H1 (cell line): ENCODE results near the gene RFX3. TPM values are rescaled to one million over a fixed set of nuclear protein-coding genes. Genes with fewer than 3 reads are reported as not detected.

Source experiments
- CTCF ChIA-PET: fragments of 300-600 bp; sonication (Branson Sonifier 250); formaldehyde crosslinking; loops from one replicate; lab custom pipeline; 2021; ENCODE audit not compliant: partially characterized antibody; lab: Charles Lee
- POLR2A ChIA-PET: fragments of 300-600 bp; sonication (Branson Sonifier 250); formaldehyde crosslinking; loops from one replicate; lab custom pipeline; 2021; ENCODE audit warnings: inconsistent platforms; ENCODE audit not compliant: partially characterized antibody; lab: Charles Lee
- DNase-seq, 2 experiments: peaks; one replicate each; pipeline versions ENCODE4 v3.0.0 to v3.0.0-alpha.2; 2010 to 2022; ENCODE audit warnings: low spot score in 2 of 2, low read depth in 1 of 2, mixed read lengths in 1 of 2
- FAIRE-seq: peaks from 2 replicates; lab custom pipeline; 2011; peaks lifted over from hg19 to GRCh38; lab: Jason Lieb, UNC
- H2AFZ ChIP-seq: 2 replicates; pipeline ENCODE4 v1.8.1; 2012; ENCODE audit warnings: low read length, inconsistent platforms
- H2AK5ac ChIP-seq: 2 replicates; pipeline ENCODE4 v1.6.1; 2013; ENCODE audit warnings: low read depth, low read length
- H2BK120ac ChIP-seq: replicated peaks from 2 replicates; pipeline ENCODE3; 2013; ENCODE audit warnings: low read depth, low read length, inconsistent platforms
- H2BK12ac ChIP-seq: 2 replicates; pipeline ENCODE4 v1.6.1; 2013; ENCODE audit warnings: low read depth, low read length
- H2BK15ac ChIP-seq: 2 replicates; pipeline ENCODE4 v1.6.1; 2013; ENCODE audit warnings: low read length
- H2BK20ac ChIP-seq: 2 replicates; pipeline ENCODE4 v1.6.1; 2013; ENCODE audit warnings: low read length
- H2BK5ac ChIP-seq: 2 replicates; pipeline ENCODE4 v1.6.1; 2013; ENCODE audit warnings: low read depth, low read length
- H3K14ac ChIP-seq: 2 replicates; pipeline ENCODE4 v1.6.1; 2013; ENCODE audit warnings: inconsistent platforms; ENCODE audit not compliant: insufficient read length
- H3K18ac ChIP-seq: 2 replicates; pipeline ENCODE4 v1.6.1; 2013; ENCODE audit warnings: low read length; ENCODE audit errors: extremely low read depth
- H3K23ac ChIP-seq: 2 replicates; pipeline ENCODE4 v1.6.1; 2013; ENCODE audit warnings: inconsistent platforms; ENCODE audit not compliant: insufficient read length
- H3K23me2 ChIP-seq: 2 replicates; pipeline ENCODE4 v1.6.1; 2013; ENCODE audit warnings: low read depth, low read length
- H3K27ac ChIP-seq: 2 replicates; pipeline ENCODE4 v1.6.1; 2011; ENCODE audit warnings: low read depth, low read length, inconsistent platforms
- H3K27me3 ChIP-seq, 4 experiments: replicated peaks in 1 of 4; 1 replicate in 1 of 4; 2 replicates in 3 of 4; pipeline versions ENCODE4 v1.6.1 to v1.8.1; 2011 to 2013; ENCODE audit warnings: low read length in 3 of 4, mild to moderate bottlenecking in 3 of 4, inconsistent platforms in 2 of 4, mixed read lengths in 2 of 4, moderate library complexity in 1 of 4; ENCODE audit not compliant: control insufficient read depth in 3 of 4, insufficient read depth in 3 of 4; ENCODE audit errors: extremely low read depth in 1 of 4
- H3K36me3 ChIP-seq, 4 experiments: 2 replicates each; pipeline versions ENCODE4 v1.6.1 to v1.8.1; 2011 to 2013; ENCODE audit warnings: mild to moderate bottlenecking in 4 of 4, low read length in 3 of 4, moderate library complexity in 2 of 4, control low read depth in 1 of 4, inconsistent platforms in 1 of 4; ENCODE audit not compliant: insufficient read depth in 4 of 4, control insufficient read depth in 2 of 4
- H3K4ac ChIP-seq: replicated peaks from 2 replicates; pipeline ENCODE3; 2013; ENCODE audit warnings: low read length, low read depth, mixed read lengths, inconsistent platforms; ENCODE audit not compliant: insufficient read length
- H3K4me1 ChIP-seq, 4 experiments: replicated peaks in 1 of 4; 1 replicate in 1 of 4; 2 replicates in 3 of 4; pipeline versions ENCODE4 v1.6.1 to v1.8.1; 2011 to 2013; ENCODE audit warnings: low read length in 3 of 4, inconsistent platforms in 2 of 4, mixed read lengths in 1 of 4; ENCODE audit not compliant: insufficient read depth in 4 of 4, control insufficient read depth in 3 of 4
- H3K4me2 ChIP-seq, 2 experiments: 2 replicates each; pipeline versions ENCODE4 v1.6.1 to v1.8.1; 2011 to 2013; ENCODE audit warnings: low read depth in 2 of 2, low read length in 2 of 2, control low read depth in 1 of 2, inconsistent platforms in 1 of 2, mild to moderate bottlenecking in 1 of 2; ENCODE audit not compliant: insufficient read depth in 1 of 2
- H3K4me3 ChIP-seq, 4 experiments: fragments of 200-600, 300-600 bp in 1 of 4; sonication (generic), shearing (Covaris generic), sonication (Bioruptor Twin) in 1 of 4; 2 replicates each; pipeline versions ENCODE4 v1.5.1 to v1.8.1; 2011 to 2016; ENCODE audit warnings: low read length in 4 of 4, low read depth in 3 of 4, control low read depth in 2 of 4, inconsistent platforms in 2 of 4, mild to moderate bottlenecking in 2 of 4, mixed read lengths in 1 of 4, moderate library complexity in 1 of 4; ENCODE audit not compliant: insufficient read depth in 2 of 4; ENCODE audit errors: extremely low read depth in 1 of 4
- H3K56ac ChIP-seq: replicated peaks from 2 replicates; pipeline ENCODE3; 2013; ENCODE audit warnings: low read depth, mild to moderate bottlenecking, mixed read lengths, low read length, inconsistent platforms; ENCODE audit not compliant: insufficient read length
- H3K79me1 ChIP-seq: 2 replicates; pipeline ENCODE4 v1.6.1; 2013; ENCODE audit warnings: low read depth, low read length, control low read depth
- H3K79me2 ChIP-seq, 2 experiments: 2 replicates each; pipeline versions ENCODE4 v1.6.1 to v1.8.1; 2012 to 2013; ENCODE audit warnings: low read length in 2 of 2, mild to moderate bottlenecking in 2 of 2, inconsistent platforms in 1 of 2; ENCODE audit not compliant: insufficient read depth in 2 of 2, control insufficient read depth in 1 of 2
- H3K9ac ChIP-seq, 4 experiments: replicated peaks in 1 of 4; 1 replicate in 1 of 4; 2 replicates in 3 of 4; pipeline versions ENCODE4 v1.6.1 to v1.8.1; 2011 to 2013; ENCODE audit warnings: low read depth in 3 of 4, low read length in 3 of 4, control low read depth in 2 of 4, mild to moderate bottlenecking in 2 of 4, moderate library complexity in 2 of 4, inconsistent platforms in 1 of 4; ENCODE audit errors: extremely low read depth in 1 of 4
- H3K9me3 ChIP-seq, 2 experiments: 2 replicates each; pipeline versions ENCODE4 v1.6.1 to v1.8.1; 2012 to 2013; ENCODE audit warnings: mild to moderate bottlenecking in 2 of 2, moderate library complexity in 2 of 2, control low read depth in 1 of 2, inconsistent platforms in 1 of 2, low read depth in 1 of 2, low read length in 1 of 2, mixed read lengths in 1 of 2; ENCODE audit not compliant: insufficient read depth in 2 of 2
- H4K20me1 ChIP-seq, 2 experiments: replicated peaks in 1 of 2; 2 replicates each; pipeline versions ENCODE3 to v1.8.1; 2011 to 2013; ENCODE audit warnings: inconsistent platforms in 2 of 2, low read length in 2 of 2, mild to moderate bottlenecking in 1 of 2; ENCODE audit not compliant: insufficient read depth in 2 of 2, control insufficient read depth in 1 of 2
- H4K5ac ChIP-seq: 2 replicates; pipeline ENCODE4 v1.6.1; 2013; ENCODE audit warnings: low read length, low read depth, mixed read lengths, inconsistent platforms; ENCODE audit not compliant: insufficient read length
- H4K8ac ChIP-seq: 2 replicates; pipeline ENCODE4 v1.8.0; 2013; ENCODE audit warnings: mild to moderate bottlenecking, moderate library complexity, low read length, inconsistent platforms; ENCODE audit not compliant: insufficient read depth; ENCODE audit errors: extremely low read depth
- H4K91ac ChIP-seq: replicated peaks from 2 replicates; pipeline ENCODE3; 2013; ENCODE audit warnings: low read length, mixed read lengths, inconsistent platforms; ENCODE audit not compliant: insufficient read length
- BCL11A ChIP-seq, 2 experiments: IDR thresholded peaks; one replicate each; pipeline ENCODE4 v1.6.1; 2011; ENCODE audit warnings: low read depth in 2 of 2, low read length in 2 of 2, mild to moderate bottlenecking in 2 of 2
- CBX5 ChIP-seq: fragments of 300-800, 300-1000 bp; sonication (generic); IDR thresholded peaks from 2 replicates; pipeline ENCODE4 v1.7.1; 2016; ENCODE audit warnings: antibody characterized with exemption, low read length, low read depth
- CTBP2 ChIP-seq: IDR thresholded peaks from 2 replicates; pipeline ENCODE4 v1.7.0; 2011; ENCODE audit warnings: borderline replicate concordance, mild to moderate bottlenecking, moderate library complexity, mixed read lengths, low read length; ENCODE audit not compliant: insufficient read depth, insufficient read length
- FOSL1 ChIP-seq: IDR thresholded peaks from 2 replicates; pipeline ENCODE4 v1.6.1; 2011; ENCODE audit warnings: mild to moderate bottlenecking, low read depth, low read length, moderate library complexity; ENCODE audit not compliant: insufficient read depth
- HDAC6 ChIP-seq: IDR thresholded peaks from one replicate; pipeline ENCODE4 v1.7.1; 2012; ENCODE audit warnings: low read depth, mild to moderate bottlenecking, inconsistent platforms, low read length, moderate library complexity
- KDM1A ChIP-seq: fragments of 200-600, 300-600 bp; sonication (generic); IDR thresholded peaks from 2 replicates; pipeline ENCODE4 v1.7.1; 2016; ENCODE audit warnings: mild to moderate bottlenecking, low read length, borderline replicate concordance
- MAX ChIP-seq: IDR thresholded peaks from 2 replicates; pipeline ENCODE4 v1.6.1; 2012; ENCODE audit warnings: inconsistent platforms
- PHF8 ChIP-seq: fragments of 200-600 bp; sonication (generic); conservative IDR thresholded peaks from 2 replicates; pipeline ENCODE4 v1.7.1; 2012; ENCODE audit warnings: low read depth, mild to moderate bottlenecking, inconsistent platforms, low read length, moderate library complexity
- POLR2AphosphoS5 ChIP-seq: IDR thresholded peaks from 2 replicates; pipeline ENCODE4 v1.6.1; 2011; ENCODE audit warnings: low read depth, low read length
- RBBP5 ChIP-seq: IDR thresholded peaks from 2 replicates; pipeline ENCODE4 v1.7.1; 2012; ENCODE audit warnings: low read depth, mild to moderate bottlenecking, inconsistent platforms, low read length, moderate library complexity, borderline replicate concordance
- SAP30 ChIP-seq: fragments of 300-600 bp; sonication (generic); IDR thresholded peaks from 2 replicates; pipeline ENCODE4 v1.7.1; 2012; ENCODE audit warnings: low read length, moderate library complexity, mild to moderate bottlenecking, inconsistent platforms; ENCODE audit not compliant: insufficient read depth, insufficient replicate concordance
- SP1 ChIP-seq: IDR thresholded peaks from 2 replicates; pipeline ENCODE4 v1.6.1; 2011; ENCODE audit warnings: low read depth, low read length
- TEAD4 ChIP-seq: IDR thresholded peaks from 2 replicates; pipeline ENCODE4 v1.6.1; 2012; ENCODE audit warnings: low read depth, low read length, inconsistent platforms, mixed read lengths
- YY1 ChIP-seq: IDR thresholded peaks from 2 replicates; pipeline ENCODE4 v1.6.1; 2011; ENCODE audit warnings: low read depth, mild to moderate bottlenecking, low read length
- ZNF274 ChIP-seq: IDR thresholded peaks from 2 replicates; pipeline ENCODE4 v1.7.0; 2012; ENCODE audit warnings: low read length, borderline replicate concordance; ENCODE audit errors: extremely low read depth
- WGBS, 2 experiments: shearing (Covaris generic) in 1 of 2; methylation state at CpG; one replicate each; pipeline versions ENCODE4 v1.1.6 to v1.1.7; 2013 to 2015; ENCODE audit warnings: low lambda C conversion rate in 2 of 2, mixed read lengths in 2 of 2, inconsistent platforms in 1 of 2, low coverage in 1 of 2, missing lambda C conversion rate in 1 of 2; ENCODE audit not compliant: insufficient replicate concordance in 2 of 2, insufficient coverage in 1 of 2, insufficient read length in 1 of 2; ENCODE audit errors: extremely low coverage in 1 of 2, missing lambda C conversion rate in 1 of 2; 5-methylcytosine and 5-hydroxymethylcytosine counted together
- polyA plus RNA-seq, 7 experiments: library from polyadenylated mRNA; depleted of rRNA in 3 of 7; stranded (reverse) in 5 of 7; unstranded in 2 of 7; fragments of >200 nt in 5 of 7; fragments of 200-250 nt in 2 of 7; gene quantifications; 1 replicate in 5 of 7; 2 replicates in 1 of 7; 4 replicates in 1 of 7; pipeline versions ENCODE4 v1.2.1 to v1.2.3, GENCODE V29; 2011 to 2013; ENCODE audit warnings: missing spikeins in 2 of 7, mixed read lengths in 2 of 7
- total RNA-seq: library from RNA; stranded (reverse); fragmentation: NEBNext Ultra II Directional; extraction: Animal tissue kit (Norgen Biotek cat#: 25700); gene quantifications from 2 replicates; pipeline ENCODE4 v1.2.1, GENCODE V29; 2021

The RFX3 gene
- total and polyA plus RNA-seq, 2 of the 8 experiments (the other 6 are each of a cell fraction or from before 2014, with no cell fraction given) = 4.9 to 22.6 TPM

- H3K27me3 ChIP-seq = no peaks in the 10 kb centered on the region
- H4K5ac ChIP-seq = no peak overlapping the region
- H3K36me3 ChIP-seq = no peaks in the 10 kb centered on the region
- DNase-seq (no peak), FAIRE-seq (no peak)
- no peaks in the 10 kb centered on the region for H3K79me1 ChIP-seq
- no peak overlapping the region for H4K91ac ChIP-seq
- H4K20me1 ChIP-seq = no peaks in the 10 kb centered on the region
- no peak overlapping the region for H2AK5ac ChIP-seq
- no peak overlapping the region for H3K18ac ChIP-seq
- no peak overlapping the region for H2BK15ac ChIP-seq
- H2BK120ac ChIP-seq = no peak overlapping the region
- H2BK12ac ChIP-seq = no peak overlapping the region
- no peak overlapping the region for H3K9ac ChIP-seq
- H3K4ac ChIP-seq = no peak overlapping the region
- no peak overlapping the region for H3K4me2 ChIP-seq
- H3K23me2 ChIP-seq = no peaks in the 10 kb centered on the region
- ChIA-PET POLR2A (no interaction called here), CTCF (no interaction called here)
- H3K27ac ChIP-seq = no peak overlapping the region
- no peak overlapping the region for H3K4me3 ChIP-seq
- H3K23ac ChIP-seq = no peak overlapping the region
- no peak overlapping the region for H2BK5ac ChIP-seq
- no peaks in the 10 kb centered on the region for H3K79me2 ChIP-seq
- no peaks in the 10 kb centered on the region for H3K4me1 ChIP-seq
- H2AFZ ChIP-seq = no peak overlapping the region
- 97% methylated on average over 6 of the region's 6 CpGs; no CpG with 5 or more reads in 1 of the 2 experiments for WGBS, 2 experiments
- no peak overlapping the region for H3K14ac ChIP-seq
- no peak overlapping the region for H2BK20ac ChIP-seq
- H4K8ac ChIP-seq = no peak overlapping the region
- H3K9me3 ChIP-seq = no peaks in the 10 kb centered on the region
- H3K56ac ChIP-seq = no peak overlapping the region
- TF ChIP-seq FOSL1 = no peak
- no peak for TF ChIP-seq HDAC6
- TF ChIP-seq ZNF274 = no peak
- no peak for TF ChIP-seq BCL11A (IDR thresholded peaks at IDR 0.05; ENCODE audit: low read depth in 2 of 2, low read length in 2 of 2)
- TF ChIP-seq CTBP2 = no peak
- no peak for TF ChIP-seq MAX
- no peak for TF ChIP-seq TEAD4
- TF ChIP-seq PHF8 = no peak
- TF ChIP-seq KDM1A = no peak
- TF ChIP-seq CBX5 = no peak
- no peak for TF ChIP-seq RBBP5
- no peak for TF ChIP-seq POLR2AphosphoS5
- TF ChIP-seq SAP30 = no peak
- no peak for TF ChIP-seq YY1
- no peak for TF ChIP-seq SP1
These were observed 42.2 kb upstream of the RFX3 start for GRCh38 chr9:3567988-3568387.
